Spleen (tissue), 3 donors: Measurements from ENCODE around the gene CS.

Experiments
- POLR2A ChIP-seq, 3 donors: fragments of 450-650 bp; IDR thresholded peaks; one replicate each; pipeline ENCODE4 v1.5.1; 2017; ENCODE audit warnings: antibody characterized with exemption in 3 of 3, mild to moderate bottlenecking in 1 of 3
- POLR2AphosphoS5 ChIP-seq, 3 donors: sonication (generic); formaldehyde crosslinking; IDR thresholded peaks; one replicate each; pipeline ENCODE4 v1.5.1; 2017; ENCODE audit warnings: antibody characterized with exemption in 3 of 3

GRCh38 chr12:56330936-56331490 is 30.9 kb upstream of the CS start:
- TF ChIP-seq POLR2AphosphoS5 (IDR thresholded peaks at IDR 0.05) = no peak
- TF ChIP-seq POLR2A (IDR thresholded peaks at IDR 0.05) = no peak
